HG03039 (cell line): ENCODE data around the gene RPL22.
"Not testable (repeated sequence)": the region's sequence is repeated elsewhere in the genome, so short reads cannot be mapped to it uniquely, and the experiment has no call there.

Source experiments
- ATAC-seq: cut with Tn5 transposase; IDR thresholded peaks from one replicate; pipeline ENCODE4 v1.9.1; 2021; ENCODE audit warnings: mild to moderate bottlenecking, moderate library complexity; ENCODE audit not compliant: unreplicated experiment

Gene RPL22

GRCh38 chr1:6234502-6235295 is 35.3 kb upstream of the RPL22 start:
- no peak for ATAC-seq

GRCh38 chr1:6233376-6233775 is 34.0 kb upstream of the RPL22 start:
- no peak for ATAC-seq

GRCh38 chr1:6225651-6226050 is 26.3 kb upstream of the RPL22 start:
- ATAC-seq: no peak

- no peak for ATAC-seq
Measured at GRCh38 chr1:6224718-6225117, 25.3 kb upstream of the RPL22 start.

- no peak for ATAC-seq
Measured at GRCh38 chr1:6223617-6224016, 24.2 kb upstream of the RPL22 start.

DNA sequence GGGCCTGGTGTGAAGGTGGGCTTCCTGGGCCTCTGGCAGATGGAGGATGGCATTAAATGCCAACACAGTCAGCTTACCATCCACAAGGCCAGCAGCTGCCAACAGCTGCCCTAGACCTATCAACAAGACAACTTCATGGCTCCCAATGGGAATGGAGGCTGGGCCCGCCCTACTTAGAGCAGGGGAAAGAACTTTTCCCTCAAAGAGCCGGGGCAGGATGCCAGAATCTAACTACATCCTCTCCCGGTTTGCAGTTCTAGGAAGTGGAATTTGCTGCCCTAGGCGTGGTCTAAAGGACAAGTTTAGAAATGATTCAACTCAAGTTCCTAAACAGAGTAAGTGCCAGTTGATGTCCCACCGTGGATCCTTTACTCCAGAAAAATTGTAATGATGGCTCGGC is 23.2 kb upstream of the RPL22 start:
- ATAC-seq: no peak

GRCh38 chr1:6221210-6221784 is 21.9 kb upstream of the RPL22 start:
- ATAC-seq: no peak

GRCh38 chr1:6220236-6220635 is 20.8 kb upstream of the RPL22 start:
- ATAC-seq: no peak

GRCh38 chr1:6219641-6220040 is 20.2 kb upstream of the RPL22 start:
- ATAC-seq: not testable (repeated sequence)

DNA sequence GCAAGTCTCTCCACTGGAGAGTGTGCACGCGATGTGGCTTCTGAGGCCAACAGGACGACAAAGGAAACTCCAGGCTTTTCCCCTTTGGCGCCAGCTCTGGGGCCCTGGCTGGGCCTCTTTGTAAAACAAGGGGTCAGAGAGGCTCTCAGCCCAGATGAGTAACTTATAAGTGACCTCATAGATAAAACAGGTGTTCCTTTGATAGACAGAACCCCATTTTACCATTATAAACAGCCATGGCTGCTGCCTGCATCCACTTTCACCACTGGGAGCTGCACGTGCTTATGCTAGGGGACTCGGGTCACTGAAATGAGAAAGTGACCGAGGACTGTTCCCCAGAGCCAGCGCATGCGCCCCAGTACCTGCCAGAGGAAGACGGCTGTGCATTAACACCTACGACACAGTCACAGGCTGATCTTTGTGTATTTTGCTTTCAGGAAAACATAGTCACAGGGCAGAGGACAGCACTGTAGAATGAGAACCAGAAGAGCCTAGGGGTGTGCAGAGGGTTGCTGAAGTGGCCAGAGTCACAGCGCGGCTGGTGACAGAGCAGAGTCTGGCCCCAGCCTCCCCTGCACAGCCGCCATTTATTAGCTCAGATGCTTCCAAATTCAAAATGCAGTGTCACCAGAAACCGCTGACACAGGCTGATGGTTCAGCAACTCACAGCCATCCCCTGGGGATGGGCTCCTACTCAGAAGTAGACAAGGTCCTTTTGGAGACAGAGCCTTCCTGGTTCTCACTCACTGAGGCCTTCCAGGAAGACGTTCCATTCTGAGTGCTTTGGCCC is 19.2 kb upstream of the RPL22 start:
- ATAC-seq: no peak

- ATAC-seq: no peak
Measured at GRCh38 chr1:6212193-6212959, 13.0 kb upstream of the RPL22 start.

GRCh38 chr1:6211731-6212130 is 12.3 kb upstream of the RPL22 start:
- no peak for ATAC-seq

DNA sequence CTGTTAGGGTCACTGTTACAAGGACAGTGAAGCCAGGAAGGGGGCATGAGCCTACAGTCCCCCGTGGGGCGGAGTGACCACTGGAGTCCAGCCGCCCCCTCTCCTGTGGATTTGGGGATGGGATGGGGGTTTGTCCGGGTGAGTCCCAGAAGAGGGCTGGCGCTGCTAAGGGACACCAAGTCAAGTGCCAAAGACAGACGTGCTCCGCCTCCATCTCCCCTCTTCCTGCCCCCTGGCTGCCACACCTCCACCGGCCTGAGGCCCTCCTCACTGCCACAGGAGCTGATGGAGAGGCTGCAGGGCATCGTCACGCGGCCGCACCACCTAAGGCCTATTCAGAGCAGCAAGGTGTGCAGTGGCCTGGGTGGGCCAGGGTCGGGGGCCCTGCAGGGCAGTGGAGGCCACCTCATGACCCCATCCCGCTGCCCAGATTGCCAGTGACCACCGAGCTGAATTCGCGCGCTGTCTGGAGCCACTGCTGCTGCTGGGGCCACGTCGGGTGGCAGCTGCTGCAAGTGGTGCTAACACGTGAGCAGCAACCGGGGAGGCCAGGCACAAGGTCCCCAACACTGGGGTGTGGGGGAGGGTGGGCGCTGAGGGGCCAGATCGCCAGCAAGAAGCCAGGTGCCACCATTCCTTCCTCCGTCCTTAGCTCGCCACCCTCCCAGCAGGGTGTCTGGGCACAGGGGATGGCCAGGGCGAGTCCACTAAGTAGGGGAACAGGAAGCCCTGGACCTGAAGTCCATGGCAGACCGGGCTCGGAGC is 11.4 kb upstream of the RPL22 start:
- ATAC-seq: no peak

DNA sequence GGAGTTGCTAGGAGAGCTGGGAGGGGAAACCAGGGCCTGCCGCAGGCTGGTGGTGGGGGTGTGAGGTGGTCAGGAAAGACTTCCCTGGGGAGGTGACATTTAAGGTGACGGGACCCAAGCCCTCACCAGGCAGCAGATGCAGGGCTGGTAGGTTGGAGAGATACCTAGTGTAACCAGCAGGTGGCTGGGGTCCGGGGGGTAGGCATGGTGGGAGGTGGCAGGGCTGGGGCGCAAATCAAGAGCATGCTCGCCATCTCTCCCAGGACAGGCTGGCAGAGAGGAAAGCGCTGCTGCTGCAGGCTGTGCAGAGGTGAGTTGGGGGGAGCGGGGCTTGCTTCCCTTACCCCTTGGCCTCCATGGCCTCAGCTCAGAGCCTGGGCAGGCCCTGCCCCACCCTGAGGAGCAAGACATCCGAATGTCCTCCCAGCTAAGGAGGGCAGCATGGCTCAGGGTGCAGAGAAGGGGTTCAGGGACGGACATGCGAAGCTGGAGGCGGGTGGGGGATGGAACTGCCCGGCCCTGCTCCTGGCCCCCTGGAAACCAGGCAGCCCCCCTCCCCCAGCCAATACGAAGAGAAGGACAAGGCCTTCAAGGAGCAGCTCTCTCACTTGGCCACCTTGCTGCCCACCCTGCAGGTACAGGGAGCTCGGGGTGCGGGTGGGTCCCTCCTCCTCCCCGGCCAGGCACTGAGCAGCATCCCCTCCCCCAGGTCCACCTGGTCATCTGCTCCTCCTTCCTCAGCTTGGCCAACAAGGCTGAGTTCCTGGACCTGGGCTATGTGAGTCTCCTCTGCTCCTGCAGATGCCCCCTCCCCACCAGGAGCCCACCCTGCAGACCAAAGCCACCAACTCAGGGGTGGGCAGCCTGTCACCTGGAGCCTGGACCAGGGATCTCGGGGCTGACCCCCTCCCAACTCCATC is 10.5 kb upstream of the RPL22 start:
- no peak for ATAC-seq

DNA sequence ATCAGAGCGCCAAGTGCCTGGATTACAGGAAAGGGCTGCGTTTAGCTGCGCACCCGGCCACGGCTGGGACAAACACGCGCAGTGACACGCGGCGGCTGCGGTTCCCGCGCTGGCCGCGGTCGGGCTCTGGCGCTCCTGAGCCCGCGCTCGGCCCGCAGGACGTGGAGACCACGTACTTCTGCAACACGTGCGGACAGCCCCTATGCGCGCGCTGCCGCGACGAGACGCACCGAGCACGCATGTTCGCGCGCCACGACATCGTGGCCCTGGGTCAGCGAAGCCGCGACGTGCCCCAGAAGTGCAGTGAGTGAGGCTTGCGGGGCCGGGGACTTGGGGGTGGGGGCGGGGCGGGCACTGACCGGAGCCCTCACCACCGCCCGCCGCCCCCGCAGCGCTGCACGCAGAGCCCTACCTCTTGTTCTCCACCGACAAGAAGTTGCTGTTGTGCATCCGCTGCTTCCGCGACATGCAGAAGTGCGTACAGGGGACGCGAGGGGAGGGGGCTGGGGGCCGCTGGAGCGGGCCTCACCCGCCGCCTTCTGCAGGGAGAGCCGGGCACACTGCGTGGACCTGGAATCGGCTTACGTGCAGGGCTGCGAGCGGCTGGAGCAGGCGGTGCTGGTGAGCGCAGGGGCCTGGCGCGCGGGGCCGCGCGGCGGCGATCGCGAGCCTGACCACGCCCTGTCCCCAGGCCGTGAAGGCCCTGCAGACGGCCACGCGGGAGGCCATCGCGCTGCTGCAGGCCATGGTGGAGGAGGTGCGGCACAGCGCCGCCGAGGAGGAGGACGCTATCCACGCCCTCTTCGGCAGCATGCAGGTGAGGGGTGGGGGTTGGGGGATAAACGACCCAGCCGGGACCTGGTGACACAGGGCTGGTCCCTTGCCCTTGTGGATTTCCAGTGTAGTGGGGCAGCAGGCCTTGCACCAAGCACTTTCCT is 9.6 kb upstream of the RPL22 start:
- no peak for ATAC-seq

DNA sequence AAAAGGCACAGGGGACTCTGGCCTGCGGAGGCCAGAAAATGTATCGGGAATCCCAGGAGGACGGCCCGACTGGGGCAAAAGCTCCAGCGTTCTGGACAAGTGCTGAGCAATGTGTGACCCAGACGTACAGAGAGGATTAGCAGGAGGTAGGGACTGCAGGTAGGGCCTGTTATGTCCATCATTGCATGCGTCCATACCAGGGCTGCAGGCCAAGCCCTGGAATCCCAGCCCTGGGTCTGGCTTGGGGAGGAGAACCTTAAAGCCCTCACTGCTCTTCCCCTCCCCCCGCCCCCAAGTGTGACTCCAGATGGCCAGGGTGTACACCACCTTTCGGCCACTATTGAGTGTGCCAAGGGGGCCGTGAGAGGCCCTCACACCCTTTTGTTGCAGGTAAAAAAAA is 8.5 kb upstream of the RPL22 start:
- ATAC-seq: no peak

GRCh38 chr1:6207075-6207885 is 7.9 kb upstream of the RPL22 start:
- ATAC-seq: no peak

- ATAC-seq: no peak
Measured at GRCh38 chr1:6206520-6206855, 7.1 kb upstream of the RPL22 start.
